A549 (cell line): ENCODE measurements around the gene CTNND2.

Experiments
- CHD2 ChIP-seq: fragments of 150-350 bp; IDR thresholded peaks from 2 replicates; pipeline ENCODE4 v1.6.1; 2014; ENCODE audit warnings: low read length; ENCODE audit not compliant: partially characterized antibody
- CTCF ChIP-seq: fragments of >200 bp; sonication (Bioruptor Twin); formaldehyde crosslinking; IDR thresholded peaks from 3 replicates; pipeline ENCODE4 v1.5.1; 2016
- ESRRA ChIP-seq: fragments of 150-350 bp; IDR thresholded peaks from 2 replicates; pipeline ENCODE4 v1.6.1; 2014; ENCODE audit warnings: mild to moderate bottlenecking, low read length, borderline replicate concordance
- FOXS1 ChIP-seq: fragments of 250-450 bp; sonication (Bioruptor Pico); IDR thresholded peaks from 2 replicates; pipeline ENCODE4 v1.5.0; 2020; ENCODE audit warnings: mild to moderate bottlenecking, moderate library complexity
- HOXA7 ChIP-seq: fragments of 250-450 bp; sonication (Bioruptor Pico); IDR thresholded peaks from 2 replicates; pipeline ENCODE4 v1.5.0; 2020; ENCODE audit warnings: mild to moderate bottlenecking, moderate library complexity
- MAX ChIP-seq: IDR thresholded peaks from 2 replicates; pipeline ENCODE4 v1.6.1; 2012
- POLR2A ChIP-seq: IDR thresholded peaks from 2 replicates; pipeline ENCODE4 v1.6.1; 2012; ENCODE audit warnings: mild to moderate bottlenecking, low read length
- RAD21 ChIP-seq, 2 experiments: fragments of >200 bp in 1 of 2; sonication (Bioruptor Twin) in 1 of 2; formaldehyde crosslinking in 1 of 2; IDR thresholded peaks in 1 of 2; conservative IDR thresholded peaks in 1 of 2; 2 replicates in 1 of 2; 3 replicates in 1 of 2; pipeline ENCODE4 v1.6.1; 2012 to 2018; ENCODE audit warnings: inconsistent platforms in 1 of 2
- REST ChIP-seq: fragments of 200-600 bp; sonication (generic); IDR thresholded peaks from 2 replicates; pipeline ENCODE4 v1.6.1; 2016; ENCODE audit warnings: antibody characterized with exemption, mild to moderate bottlenecking, moderate library complexity
- RNF2 ChIP-seq: fragments of 200-600 bp; sonication (generic); IDR thresholded peaks from 2 replicates; pipeline ENCODE4 v1.6.1; 2016; ENCODE audit warnings: low read depth, mild to moderate bottlenecking, antibody characterized with exemption, moderate library complexity, borderline replicate concordance
- USF2 ChIP-seq: fragments of 450-650 bp; IDR thresholded peaks from 2 replicates; pipeline ENCODE4 v1.6.1; 2014; ENCODE audit warnings: antibody characterized with exemption

GRCh38 chr5:11146171-11146570 is 758.1 kb downstream of the CTNND2 start:
- TF ChIP-seq RAD21 (conservative IDR thresholded peaks at IDR 0.05 in 1 of 2, IDR thresholded peaks at IDR 0.05 in 1 of 2) (no peak), ESRRA (no peak), USF2 (no peak), FOXS1 (CRISPR knock-in tag) (no peak), CTCF (no peak), RNF2 (no peak), POLR2A (no peak), CHD2 (no peak), HOXA7 (CRISPR knock-in tag) (no peak), REST (no peak), MAX (no peak)
